Raji (cell line): ENCODE measurements around the gene PRKAG2.

Experiments
- POLR2A ChIP-seq: IDR thresholded peaks from 2 replicates; pipeline ENCODE4 v1.6.1; 2011; ENCODE audit warnings: low read depth, low read length, control low read depth; ENCODE audit not compliant: insufficient read depth

The PRKAG2 gene

GRCh38 chr7:151761957-151762356 lies 115.0 kb downstream of the PRKAG2 start:
- TF ChIP-seq POLR2A: no peak

- TF ChIP-seq POLR2A: no peak
Observed at GRCh38 chr7:151761231-151761630, 115.7 kb downstream of the PRKAG2 start.

GRCh38 chr7:151759591-151760042 lies 117.3 kb downstream of the PRKAG2 start:
- no peak for TF ChIP-seq POLR2A

GRCh38 chr7:151758622-151759540 lies 118.0 kb downstream of the PRKAG2 start:
- no peak for TF ChIP-seq POLR2A

- no peak for TF ChIP-seq POLR2A
Observed at GRCh38 chr7:151757274-151757673, 119.6 kb downstream of the PRKAG2 start.

- no peak for TF ChIP-seq POLR2A
Observed at GRCh38 chr7:151756866-151757265, 120.0 kb downstream of the PRKAG2 start.

GRCh38 chr7:151756076-151756731 lies 120.7 kb downstream of the PRKAG2 start:
- TF ChIP-seq POLR2A: no peak

- no peak for TF ChIP-seq POLR2A
Observed at GRCh38 chr7:151755131-151755801, 121.6 kb downstream of the PRKAG2 start.

GRCh38 chr7:151754688-151755130 lies 122.2 kb downstream of the PRKAG2 start:
- TF ChIP-seq POLR2A: no peak

- TF ChIP-seq POLR2A: no peak
Observed at GRCh38 chr7:151754142-151754590, 122.7 kb downstream of the PRKAG2 start.

GRCh38 chr7:151752816-151753595 lies 123.9 kb downstream of the PRKAG2 start:
- no peak for TF ChIP-seq POLR2A

GRCh38 chr7:151752037-151752436 lies 124.9 kb downstream of the PRKAG2 start:
- no peak for TF ChIP-seq POLR2A

GRCh38 chr7:151748733-151749132 lies 128.2 kb downstream of the PRKAG2 start:
- TF ChIP-seq POLR2A: no peak

GRCh38 chr7:151745706-151746105 lies 131.2 kb downstream of the PRKAG2 start:
- no peak for TF ChIP-seq POLR2A
